Mesendoderm (in vitro differentiated cells): ENCODE results near the gene BCO1.
"Not testable (repeated sequence)": the region's sequence is repeated elsewhere in the genome, so short reads cannot be mapped to it uniquely, and the experiment has no call there.

Source experiments
- DNase-seq: peaks from one replicate; pipeline ENCODE4 v3.0.0; 2013
- H2AK5ac ChIP-seq: 2 replicates; pipeline ENCODE4 v1.6.1; 2013; ENCODE audit warnings: low read length, inconsistent platforms
- H2BK120ac ChIP-seq: 2 replicates; pipeline ENCODE4 v1.6.1; 2013; ENCODE audit warnings: low read depth, mild to moderate bottlenecking, low read length, moderate library complexity, mixed read lengths
- H2BK15ac ChIP-seq: replicated peaks from 2 replicates; pipeline ENCODE4 v1.6.1; 2013; ENCODE audit warnings: low read depth, mild to moderate bottlenecking, moderate library complexity
- H2BK5ac ChIP-seq: 2 replicates; pipeline ENCODE4 v1.6.1; 2013; ENCODE audit warnings: low read length, inconsistent platforms
- H3K18ac ChIP-seq: 2 replicates; pipeline ENCODE4 v1.6.1; 2013; ENCODE audit warnings: mild to moderate bottlenecking, low read length, mixed read lengths
- H3K23ac ChIP-seq: one replicate; pipeline ENCODE4 v1.6.1; 2013; ENCODE audit warnings: low read length
- H3K27ac ChIP-seq: 2 replicates; pipeline ENCODE4 v1.5.1; 2013; ENCODE audit warnings: low read depth, mild to moderate bottlenecking, inconsistent platforms, low read length, moderate library complexity
- H3K27me3 ChIP-seq: 2 replicates; pipeline ENCODE4 v1.6.1; 2013; ENCODE audit warnings: low read length, control low read depth, mild to moderate bottlenecking, inconsistent platforms; ENCODE audit not compliant: insufficient read depth, poor library complexity
- H3K36me3 ChIP-seq: 2 replicates; pipeline ENCODE4 v1.6.1; 2013; ENCODE audit warnings: low read length, inconsistent platforms; ENCODE audit not compliant: control insufficient read depth, insufficient read depth
- H3K4ac ChIP-seq: one replicate; pipeline ENCODE4 v1.6.1; 2013; ENCODE audit warnings: low read depth, mild to moderate bottlenecking, low read length, moderate library complexity
- H3K4me1 ChIP-seq: 2 replicates; pipeline ENCODE4 v1.6.1; 2013; ENCODE audit warnings: low read depth, low read length, inconsistent platforms; ENCODE audit not compliant: control insufficient read depth
- H3K4me2 ChIP-seq: 2 replicates; pipeline ENCODE4 v1.6.1; 2013; ENCODE audit warnings: low read length
- H3K4me3 ChIP-seq: 2 replicates; pipeline ENCODE4 v1.5.1; 2013; ENCODE audit warnings: mild to moderate bottlenecking, low read length
- H3K56ac ChIP-seq: one replicate; pipeline ENCODE4 v1.6.1; 2013; ENCODE audit warnings: low read length
- H3K79me1 ChIP-seq: 2 replicates; pipeline ENCODE4 v1.6.1; 2013; ENCODE audit warnings: low read length, inconsistent platforms
- H3K79me2 ChIP-seq: 2 replicates; pipeline ENCODE4 v1.6.1; 2013; ENCODE audit warnings: mild to moderate bottlenecking, low read length; ENCODE audit not compliant: control insufficient read depth, insufficient read depth
- H3K9ac ChIP-seq: 2 replicates; pipeline ENCODE4 v1.6.1; 2013; ENCODE audit warnings: low read length, inconsistent platforms
- H4K5ac ChIP-seq: one replicate; pipeline ENCODE4 v1.6.1; 2013; ENCODE audit warnings: low read length
- H4K8ac ChIP-seq: one replicate; pipeline ENCODE4 v1.6.1; 2013; ENCODE audit warnings: low read depth, mild to moderate bottlenecking, control low read depth, low read length, moderate library complexity
- WGBS: extraction: QIAGEN DNeasy Blood & Tissue Kit; methylation state at CpG from one replicate; pipeline ENCODE4 v1.1.7; 2013; ENCODE audit warnings: low lambda C conversion rate, missing lambda C conversion rate; ENCODE audit not compliant: insufficient coverage; ENCODE audit errors: extremely low coverage; 5-methylcytosine and 5-hydroxymethylcytosine counted together

Gene BCO1

DNA sequence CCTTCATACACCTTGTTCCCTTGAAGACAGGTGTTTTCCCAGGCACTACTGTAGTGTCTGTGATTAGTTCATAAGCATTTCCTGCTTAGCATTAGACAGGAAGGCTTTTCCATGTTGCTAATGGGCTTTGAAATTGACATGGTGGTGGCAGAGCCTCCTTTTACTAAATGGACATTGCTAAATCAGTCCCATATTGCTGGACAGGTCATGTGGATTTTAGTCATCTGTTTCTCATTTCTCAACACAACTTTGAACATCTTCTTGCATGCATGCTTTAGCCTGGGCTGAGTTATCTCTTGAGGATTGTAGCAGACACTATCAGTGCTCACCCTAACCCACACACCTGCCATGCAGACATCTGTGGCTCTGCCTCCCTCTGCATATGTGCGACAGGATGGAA is 13.7 kb upstream of the BCO1 start:
- H2AK5ac ChIP-seq, result no peak overlapping the region
- H2BK120ac ChIP-seq, result no peak overlapping the region
- no peak overlapping the region for H3K9ac ChIP-seq
- H4K8ac ChIP-seq, result no peak overlapping the region
- H3K27ac ChIP-seq, result no peak overlapping the region
- H2BK15ac ChIP-seq, result no peak overlapping the region
- H3K23ac ChIP-seq, result no peak overlapping the region
- no peak overlapping the region for H3K18ac ChIP-seq
- no peaks in the 10 kb centered on the region for H3K4me1 ChIP-seq
- WGBS, result no CpG with 5 or more reads among the region's 1 CpG
- H3K56ac ChIP-seq, result no peak overlapping the region
- no peak overlapping the region for H2BK5ac ChIP-seq
- no peak overlapping the region for H3K4me2 ChIP-seq
- H3K27me3 ChIP-seq, result no peaks in the 10 kb centered on the region
- H3K4me3 ChIP-seq, result no peak overlapping the region
- H3K4ac ChIP-seq, result no peak overlapping the region
- no peaks in the 10 kb centered on the region for H3K79me1 ChIP-seq
- no peak for DNase-seq
- H3K79me2 ChIP-seq, result no peaks in the 10 kb centered on the region
- H4K5ac ChIP-seq, result no peak overlapping the region
- H3K36me3 ChIP-seq, result no peaks in the 10 kb centered on the region

DNA sequence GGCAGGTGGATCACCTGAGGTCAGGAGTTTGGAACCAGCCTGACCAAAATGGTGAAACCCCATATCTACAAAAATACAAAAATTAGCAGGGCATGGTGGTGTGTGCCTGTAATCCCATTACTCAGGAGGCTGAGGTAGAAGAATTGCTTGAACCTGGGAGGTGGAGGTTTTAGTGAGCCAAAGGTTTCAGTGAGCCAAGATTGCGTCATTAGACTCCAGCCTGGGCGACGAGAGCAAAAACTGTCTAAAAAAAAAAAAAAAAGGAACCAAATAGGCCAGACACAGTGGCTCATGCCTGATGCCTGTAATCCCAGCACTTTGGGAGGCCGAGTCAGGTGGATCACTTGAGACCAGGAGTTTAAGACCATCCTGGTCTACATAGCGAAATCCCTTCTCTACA is 12.8 kb upstream of the BCO1 start:
- not testable (repeated sequence) for H2BK15ac ChIP-seq, H3K9ac ChIP-seq, H3K4me2 ChIP-seq, H3K4me1 ChIP-seq, H3K18ac ChIP-seq, H2BK120ac ChIP-seq, H3K4ac ChIP-seq, H2BK5ac ChIP-seq, H3K23ac ChIP-seq, H3K4me3 ChIP-seq, H4K8ac ChIP-seq, H3K36me3 ChIP-seq, H3K27ac ChIP-seq, DNase-seq, H3K27me3 ChIP-seq, H3K79me2 ChIP-seq, H2AK5ac ChIP-seq, H3K79me1 ChIP-seq, H3K56ac ChIP-seq, H4K5ac ChIP-seq
- no CpG with 5 or more reads among the region's 5 CpGs for WGBS

DNA sequence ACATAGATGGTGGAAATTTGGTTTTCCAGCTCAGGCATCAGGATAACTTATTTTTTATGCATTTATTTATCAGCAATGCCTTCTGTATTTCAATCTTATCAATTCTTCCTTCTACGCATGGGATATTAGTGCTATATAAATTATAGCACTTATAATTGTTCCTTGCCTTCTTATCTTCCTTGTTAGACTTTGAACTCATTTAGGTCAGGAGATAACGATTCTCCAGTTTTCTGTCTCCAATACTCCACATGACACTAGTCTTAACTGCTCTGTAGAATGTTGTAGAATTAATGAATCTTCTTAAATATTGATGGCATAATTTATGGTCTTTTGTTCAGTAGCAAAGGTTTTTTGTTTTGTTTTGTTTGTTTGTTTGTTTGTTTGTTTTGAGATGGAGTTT is 10.7 kb upstream of the BCO1 start:
- Histone ChIP-seq H3K79me2 (no peaks in the 10 kb centered on the region), H3K27me3 (no peaks in the 10 kb centered on the region), H3K36me3 (no peaks in the 10 kb centered on the region), H3K23ac (no peak overlapping the region), H3K4me1 (no peaks in the 10 kb centered on the region), H3K4ac (no peak overlapping the region), H2AK5ac (no peak overlapping the region), H4K8ac (no peak overlapping the region), H3K79me1 (no peaks in the 10 kb centered on the region), H2BK5ac (no peak overlapping the region), H3K4me3 (no peak overlapping the region), H3K56ac (no peak overlapping the region), H3K4me2 (no peak overlapping the region), H3K27ac (no peak overlapping the region), H3K9ac (no peak overlapping the region), H4K5ac (no peak overlapping the region), H2BK120ac (no peak overlapping the region), H2BK15ac (no peak overlapping the region), H3K18ac (no peak overlapping the region)
- no peak for DNase-seq
- no CpG with 5 or more reads among the region's 2 CpGs for WGBS

DNA sequence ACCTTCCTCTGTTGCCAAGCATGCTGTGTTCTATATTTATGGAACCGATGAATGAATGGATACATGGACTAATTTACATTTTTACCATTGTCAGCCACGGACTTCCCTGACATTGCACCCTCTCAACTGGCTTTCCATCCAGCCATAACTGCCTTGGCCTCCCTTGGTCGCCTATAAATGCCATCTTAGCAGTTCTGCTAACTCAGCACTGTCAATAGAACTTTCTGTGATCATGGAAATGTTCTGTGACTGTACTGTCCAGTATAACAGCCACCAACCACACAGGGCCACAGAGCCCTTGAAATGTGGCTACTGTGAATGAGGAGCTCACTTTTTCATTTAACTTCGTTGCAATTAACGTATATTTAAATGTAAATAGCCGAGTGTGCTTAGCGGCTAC is 8.7 kb upstream of the BCO1 start:
- no peak overlapping the region for H4K5ac ChIP-seq
- no peaks in the 10 kb centered on the region for H3K27me3 ChIP-seq
- no peak overlapping the region for H3K56ac ChIP-seq
- H3K4me1 ChIP-seq, result no peaks in the 10 kb centered on the region
- no peak overlapping the region for H3K23ac ChIP-seq
- H2AK5ac ChIP-seq, result no peak overlapping the region
- H2BK5ac ChIP-seq, result no peak overlapping the region
- DNase-seq, result no peak
- H3K36me3 ChIP-seq, result no peaks in the 10 kb centered on the region
- H3K4me2 ChIP-seq, result no peak overlapping the region
- no peak overlapping the region for H3K4ac ChIP-seq
- no peak overlapping the region for H2BK15ac ChIP-seq
- H3K27ac ChIP-seq, result no peak overlapping the region
- H3K79me1 ChIP-seq, result no peaks in the 10 kb centered on the region
- no peaks in the 10 kb centered on the region for H3K79me2 ChIP-seq
- H4K8ac ChIP-seq, result no peak overlapping the region
- no peak overlapping the region for H3K18ac ChIP-seq
- H3K4me3 ChIP-seq, result no peak overlapping the region
- no CpG with 5 or more reads among the region's 7 CpGs for WGBS
- H2BK120ac ChIP-seq, result no peak overlapping the region
- no peak overlapping the region for H3K9ac ChIP-seq

DNA sequence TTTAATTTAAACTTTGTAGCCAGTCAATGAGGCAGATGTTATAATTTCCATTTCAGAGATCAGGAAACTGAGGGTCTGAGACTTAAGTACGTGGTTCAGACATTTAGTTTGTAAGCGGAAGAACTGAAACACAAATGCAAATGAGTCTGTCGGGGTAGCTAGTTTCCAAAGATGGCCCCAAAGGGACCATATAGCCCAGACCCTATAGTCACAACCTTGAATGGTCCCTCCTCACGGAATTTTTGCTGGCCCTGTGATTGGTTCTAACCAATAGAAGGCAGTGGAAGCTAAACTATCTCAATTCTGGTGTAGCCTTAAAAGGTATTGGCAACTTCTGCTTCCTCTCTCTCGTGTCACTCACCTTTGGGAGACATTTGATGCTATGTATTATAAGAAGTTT is 7.5 kb upstream of the BCO1 start:
- Histone ChIP-seq H4K8ac (no peak overlapping the region), H3K27ac (no peak overlapping the region)

DNA sequence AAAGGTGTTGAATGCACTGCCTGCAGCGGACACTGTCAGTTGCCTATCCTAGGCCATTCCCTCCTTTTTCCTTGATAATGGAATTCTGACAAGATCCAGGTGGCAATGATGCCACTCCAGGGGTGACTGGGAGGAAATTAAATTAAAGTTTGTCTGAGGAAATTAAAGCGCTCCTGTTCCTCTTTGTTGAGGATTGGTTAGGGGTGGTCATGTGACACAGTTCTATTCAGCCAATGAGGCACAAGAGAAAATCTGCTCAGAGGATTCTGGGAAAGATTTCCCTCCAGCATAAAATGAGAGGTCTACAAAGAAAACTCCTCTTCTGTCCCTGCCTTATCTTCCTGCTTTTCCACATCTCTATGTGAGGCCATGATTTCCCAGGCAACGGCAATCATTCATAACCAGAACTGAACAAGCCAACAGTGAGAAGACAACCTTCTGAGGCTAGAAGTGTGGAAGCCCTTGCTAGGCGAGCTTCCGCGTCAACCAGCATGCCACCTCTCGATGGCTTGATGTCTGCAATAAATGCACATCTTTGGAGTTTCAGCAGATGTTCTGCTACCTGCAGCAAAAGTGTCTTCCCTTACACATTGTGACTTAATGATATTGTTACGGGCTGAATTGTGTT is 5.6 kb upstream of the BCO1 start:
- Histone ChIP-seq H3K56ac (no peak overlapping the region), H3K27ac (no peak overlapping the region), H3K4ac (no peak overlapping the region), H3K4me2 (no peak overlapping the region), H3K79me2 (no peaks in the 10 kb centered on the region), H3K4me3 (no peak overlapping the region), H2BK120ac (no peak overlapping the region), H3K9ac (no peak overlapping the region), H3K36me3 (no peaks in the 10 kb centered on the region), H2BK5ac (no peak overlapping the region), H2AK5ac (no peak overlapping the region), H2BK15ac (no peak overlapping the region), H3K23ac (no peak overlapping the region), H3K79me1 (no peaks in the 10 kb centered on the region), H4K5ac (no peak overlapping the region), H4K8ac (no peak overlapping the region), H3K27me3 (no peaks in the 10 kb centered on the region), H3K18ac (no peak overlapping the region), H3K4me1 (no peaks in the 10 kb centered on the region)
- whole genome bisulfite sequencing, result no CpG with 5 or more reads among the region's 8 CpGs
- DNase-seq, result no peak

More for the DNA sequence above, 7.5 kb upstream of the BCO1 start:
- H3K4me3 ChIP-seq, result no peak overlapping the region
- no peak overlapping the region for H2BK5ac ChIP-seq
- no peak overlapping the region for H4K5ac ChIP-seq
- H3K4me2 ChIP-seq, result no peak overlapping the region
- H3K79me1 ChIP-seq, result no peaks in the 10 kb centered on the region
- H2BK120ac ChIP-seq, result no peak overlapping the region
- H3K9ac ChIP-seq, result no peak overlapping the region
- H2AK5ac ChIP-seq, result no peak overlapping the region
- H3K18ac ChIP-seq, result no peak overlapping the region
- H3K27me3 ChIP-seq, result no peaks in the 10 kb centered on the region
- H3K4me1 ChIP-seq, result no peaks in the 10 kb centered on the region
- no peak overlapping the region for H3K23ac ChIP-seq
- H3K56ac ChIP-seq, result no peak overlapping the region
- H3K36me3 ChIP-seq, result no peaks in the 10 kb centered on the region
- no peak for DNase-seq
- whole genome bisulfite sequencing, result no CpG with 5 or more reads among the region's 5 CpGs
- no peaks in the 10 kb centered on the region for H3K79me2 ChIP-seq
- no peak overlapping the region for H2BK15ac ChIP-seq
- H3K4ac ChIP-seq, result no peak overlapping the region
